Cardiac fibroblast (primary cell): Measurements from ENCODE around the gene HNRNPA3.
"Not testable (repeated sequence)": the region's sequence is repeated elsewhere in the genome, so short reads cannot be mapped to it uniquely, and the experiment has no call there.

ENCODE experiments used
- DNase-seq, 2 donors: peaks; one replicate each; pipeline versions ENCODE4 v3.0.0 to v3.0.0-alpha.2; 2010; ENCODE audit warnings: low read depth in 2 of 2
- H3K4me3 ChIP-seq, 2 donors: replicated peaks in 1 of 2; 1 replicate in 1 of 2; 2 replicates in 1 of 2; pipeline ENCODE4 v1.5.1; 2011; ENCODE audit warnings: low read depth in 2 of 2, low read length in 2 of 2, mild to moderate bottlenecking in 2 of 2, moderate library complexity in 1 of 2
- CTCF ChIP-seq: IDR thresholded peaks from one replicate; pipeline ENCODE4 v1.5.1; 2011; ENCODE audit warnings: low read depth, mild to moderate bottlenecking, low read length, inconsistent platforms

The HNRNPA3 gene

GRCh38 chr2:177190941-177191340 lies 21.7 kb upstream of the HNRNPA3 start:
- no peak overlapping the region for H3K4me3 ChIP-seq
- no peak for TF ChIP-seq CTCF
- DNase-seq = no peak

GRCh38 chr2:177192788-177193187 lies 19.8 kb upstream of the HNRNPA3 start:
- DNase-seq = no peak
- H3K4me3 ChIP-seq = no peak overlapping the region
- no peak for TF ChIP-seq CTCF

GRCh38 chr2:177193240-177193639 lies 19.4 kb upstream of the HNRNPA3 start:
- H3K4me3 ChIP-seq = no peak overlapping the region
- TF ChIP-seq CTCF = no peak
- no peak for DNase-seq

- H3K4me3 ChIP-seq = no peak overlapping the region
- no peak for TF ChIP-seq CTCF
- DNase-seq = no peak
These were observed 17.4 kb upstream of the HNRNPA3 start for GRCh38 chr2:177195194-177195593.

GRCh38 chr2:177200419-177200818 lies 12.2 kb upstream of the HNRNPA3 start:
- DNase-seq, H3K4me3 ChIP-seq: not testable (repeated sequence)

- no peak for TF ChIP-seq CTCF
- DNase-seq = no peak
- no peak overlapping the region for H3K4me3 ChIP-seq
These were observed 10.7 kb upstream of the HNRNPA3 start for GRCh38 chr2:177201919-177202346.

- no peak for TF ChIP-seq CTCF
- no peak overlapping the region for H3K4me3 ChIP-seq
- no peak for DNase-seq
These were observed 8.2 kb upstream of the HNRNPA3 start for GRCh38 chr2:177204417-177204816.
